GM12801 (cell line): ENCODE measurements around the gene ZNF407.

ENCODE experiments used
- CTCF ChIP-seq: IDR thresholded peaks from one replicate; pipeline ENCODE4 v1.5.1; 2011; ENCODE audit warnings: control low read depth; ENCODE audit not compliant: insufficient read length; ENCODE audit errors: extremely low read depth

The ZNF407 gene

GRCh38 chr18:74608681-74609080, 11.0 kb downstream of the ZNF407 start:
- no peak for TF ChIP-seq CTCF

- no peak for TF ChIP-seq CTCF
These were observed 11.9 kb downstream of the ZNF407 start for GRCh38 chr18:74609535-74609934.

GRCh38 chr18:74610051-74610615, 12.5 kb downstream of the ZNF407 start:
- TF ChIP-seq CTCF, result no peak

GRCh38 chr18:74610860-74611259, 13.2 kb downstream of the ZNF407 start:
- TF ChIP-seq CTCF, result no peak

- TF ChIP-seq CTCF, result no peak
These were observed 14.1 kb downstream of the ZNF407 start for GRCh38 chr18:74611765-74612164.

GRCh38 chr18:74613381-74613780, 15.7 kb downstream of the ZNF407 start:
- no peak for TF ChIP-seq CTCF

GRCh38 chr18:74616494-74616893, 18.8 kb downstream of the ZNF407 start:
- no peak for TF ChIP-seq CTCF
